GM12875 (cell line): Measurements from ENCODE around the gene GATA1.

Experiments used
- H3K4me3 ChIP-seq: one replicate; pipeline ENCODE4 v1.5.1; 2011; ENCODE audit warnings: low read depth, low read length, control low read depth
- CTCF ChIP-seq: IDR thresholded peaks from 2 replicates; pipeline ENCODE4 v1.5.1; 2011; ENCODE audit warnings: low read depth, mild to moderate bottlenecking, control low read depth, inconsistent platforms, low read length, moderate library complexity, borderline replicate concordance; ENCODE audit not compliant: insufficient read depth

GATA1 gene

DNA sequence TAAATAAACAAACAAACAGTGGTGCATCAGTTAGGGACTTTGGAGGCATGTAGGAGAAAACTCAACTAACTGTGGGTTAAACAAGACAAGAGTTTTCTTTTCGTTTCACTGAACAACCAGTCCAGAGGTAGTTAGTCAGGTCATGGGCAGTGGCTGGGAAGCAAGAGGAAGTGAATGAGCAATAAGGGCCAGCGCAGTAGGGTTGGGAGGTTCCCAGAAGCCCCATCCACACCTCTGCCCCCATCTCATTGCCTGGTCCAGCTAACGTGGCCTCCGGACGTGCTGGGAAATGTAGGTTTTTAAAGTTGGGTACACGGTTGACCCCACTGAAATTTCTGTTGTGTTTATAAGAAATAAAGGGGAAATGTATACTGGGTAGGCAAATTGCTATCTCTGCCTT lies 16.1 kb upstream of the GATA1 start:
- H3K4me3 ChIP-seq = no peak overlapping the region
- no peak for TF ChIP-seq CTCF

DNA sequence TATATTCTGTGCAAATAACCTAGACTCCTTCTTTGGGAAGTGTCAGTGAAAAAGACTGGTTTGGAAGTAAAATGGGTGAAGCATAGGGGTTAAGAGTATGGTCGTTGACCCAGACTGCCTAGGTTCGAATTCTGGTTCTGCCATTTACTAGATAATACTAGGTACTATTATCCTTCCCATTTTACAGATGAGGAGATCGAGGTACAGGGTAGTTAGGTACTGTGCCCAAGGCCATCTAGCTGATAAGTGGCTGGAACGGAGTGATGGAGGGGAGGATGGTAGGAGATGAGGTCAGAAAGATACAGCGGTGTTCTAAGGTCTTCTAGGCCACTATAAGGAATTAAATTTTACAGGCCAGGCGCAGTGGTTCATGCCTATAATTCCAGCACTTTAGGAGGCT lies 13.8 kb upstream of the GATA1 start:
- H3K4me3 ChIP-seq = no peak overlapping the region
- TF ChIP-seq CTCF = no peak

GRCh38 chrX:48776818-48777439 lies 9.5 kb upstream of the GATA1 start:
- TF ChIP-seq CTCF = no peak
- H3K4me3 ChIP-seq = no peak overlapping the region

DNA sequence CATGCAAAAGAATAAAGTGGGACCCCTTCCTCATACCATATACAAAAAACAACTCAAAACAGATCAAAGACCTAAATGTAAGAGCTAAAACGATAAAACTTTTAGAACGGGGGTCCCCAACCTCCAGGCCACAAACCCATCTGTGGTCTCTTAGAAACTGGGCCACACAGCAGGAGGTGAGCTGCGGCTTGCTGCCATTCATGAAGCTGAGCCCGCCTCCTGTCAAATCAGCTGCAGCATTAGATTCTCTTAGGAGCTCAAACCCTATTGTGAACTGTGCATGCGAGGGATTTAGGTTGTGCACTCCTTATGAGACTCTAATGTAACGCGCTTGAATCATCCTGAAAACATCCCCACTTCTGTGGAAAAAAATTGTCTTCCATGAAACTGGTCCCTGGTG lies 7.0 kb upstream of the GATA1 start:
- TF ChIP-seq CTCF = no peak
- no peak overlapping the region for H3K4me3 ChIP-seq

DNA sequence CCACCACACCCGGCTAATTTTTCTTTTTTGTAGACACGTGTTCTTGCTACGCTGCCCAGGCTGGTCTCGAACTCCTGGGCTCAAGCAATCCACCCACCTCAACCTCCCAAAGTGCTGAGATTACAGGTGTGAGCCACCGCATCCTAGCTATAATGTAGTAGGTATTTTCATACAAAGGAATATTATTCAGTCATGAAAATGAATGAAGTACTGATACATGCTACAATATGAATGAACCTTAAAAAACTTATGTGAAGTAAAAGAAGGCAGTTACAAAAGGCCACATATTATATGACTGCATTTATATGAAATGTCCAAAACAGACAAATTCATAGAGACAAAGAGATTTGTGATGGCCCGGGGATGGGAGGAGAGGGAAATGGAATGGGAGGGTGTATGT lies 4.7 kb upstream of the GATA1 start:
- no peak overlapping the region for H3K4me3 ChIP-seq
- no peak for TF ChIP-seq CTCF

DNA sequence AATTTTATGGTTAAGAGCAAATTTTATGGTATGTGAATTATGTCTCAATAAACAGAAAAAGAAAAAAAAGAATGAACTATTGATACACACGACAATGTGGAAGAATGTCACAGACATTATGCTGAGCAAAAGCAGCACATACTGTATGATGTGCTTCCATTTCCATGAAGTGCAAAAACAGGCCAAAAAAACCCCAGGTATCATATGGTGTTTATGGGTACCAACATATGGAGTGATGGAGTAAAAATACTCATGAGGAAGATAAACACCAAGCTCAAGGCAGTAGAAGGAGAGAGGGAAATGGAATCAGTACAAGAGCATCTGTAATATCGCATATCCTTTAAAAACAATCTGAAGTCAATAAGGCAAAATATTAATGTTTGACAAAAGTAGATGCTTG lies 4.2 kb upstream of the GATA1 start:
- no peak overlapping the region for H3K4me3 ChIP-seq
- TF ChIP-seq CTCF = no peak

GRCh38 chrX:48782795-48783194 lies 3.6 kb upstream of the GATA1 start:
- no peak for TF ChIP-seq CTCF
- no peak overlapping the region for H3K4me3 ChIP-seq
